Calu3 (cell line): Measurements from ENCODE around the gene APBA2. TPM values are rescaled to one million over a fixed set of nuclear protein-coding genes. Genes with fewer than 3 reads are reported as not detected.

ENCODE experiments used
- BruUV-seq: library from RNA; stranded (reverse); fragments of 400-500 nt; replicated peaks from 2 replicates; lab custom pipeline; 2021; lab: Mats Ljungman, UMichigan
- CTCF ChIA-PET: fragments of 300-600 bp; sonication (Branson Sonifier 250); formaldehyde crosslinking; loops from one replicate; lab custom pipeline; 2022; ENCODE audit warnings: antibody characterized with exemption; lab: Charles Lee
- DNase-seq: peaks from one replicate; pipeline ENCODE4 v3.0.0; 2022
- H3K27ac Mint-ChIP-seq: one replicate; pipeline ENCODE4 v1.8.0; 2022; ENCODE audit warnings: mixed read lengths; ENCODE audit not compliant: unreplicated experiment
- H3K27me3 Mint-ChIP-seq: one replicate; pipeline ENCODE4 v1.8.0; 2022; ENCODE audit warnings: mixed read lengths; ENCODE audit not compliant: unreplicated experiment
- H3K36me3 Mint-ChIP-seq: one replicate; pipeline ENCODE4 v1.8.0; 2022; ENCODE audit warnings: mild to moderate bottlenecking, moderate library complexity, mixed read lengths; ENCODE audit not compliant: insufficient read depth, unreplicated experiment
- H3K4me1 Mint-ChIP-seq: one replicate; pipeline ENCODE4 v1.8.0; 2022; ENCODE audit warnings: mild to moderate bottlenecking, low read depth, mixed read lengths; ENCODE audit not compliant: unreplicated experiment
- H3K4me3 Mint-ChIP-seq: one replicate; pipeline ENCODE4 v1.8.0; 2022; ENCODE audit warnings: mild to moderate bottlenecking, low read depth, moderate library complexity, mixed read lengths; ENCODE audit not compliant: unreplicated experiment
- H3K9me3 Mint-ChIP-seq: one replicate; pipeline ENCODE4 v1.8.0; 2022; ENCODE audit warnings: low read depth, mixed read lengths; ENCODE audit not compliant: unreplicated experiment
- intact Hi-C: fragments of 100-400 bp; cut with micrococcal nuclease; formaldehyde crosslinking; loops from one replicate; pipeline ENCODE4 v1.10.0; 2022; ENCODE audit not compliant: unreplicated experiment
- total RNA-seq: library from RNA; stranded (reverse); gene quantifications from 2 replicates; pipeline ENCODE4 v1.2.3, GENCODE V29; 2022
- TF ChIP-seq, protein P1 (sequence below): fragments of 200-600 bp; IDR thresholded peaks from one replicate; pipeline ENCODE4 v1.8.0; 2022; ENCODE audit warnings: antibody characterized with exemption; ENCODE audit not compliant: unreplicated experiment

The APBA2 gene
- total RNA-seq, 1 experiment from 2014 or later = not detected

DNA sequence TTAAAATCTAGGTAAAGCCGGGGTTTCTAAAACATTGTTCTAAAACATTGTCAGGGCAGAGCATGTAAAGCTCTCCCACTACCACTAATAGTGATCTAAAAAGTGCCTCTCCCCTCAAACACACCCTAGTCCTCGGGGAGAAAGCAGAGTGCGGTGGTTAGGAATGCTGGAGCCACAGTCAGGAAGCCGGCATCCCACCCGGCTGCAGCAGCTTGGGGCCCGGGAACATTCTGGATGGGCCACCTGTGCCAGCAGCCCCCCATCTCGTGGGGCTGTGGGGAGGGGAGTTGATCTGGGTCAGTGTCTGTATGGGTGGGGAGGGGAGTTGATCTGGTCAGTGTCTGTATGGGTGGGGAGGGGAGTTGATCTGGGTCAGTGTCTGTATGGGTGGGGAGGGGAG lies 176.9 kb downstream of the APBA2 start:
- Mint-ChIP-seq H3K27ac (no peak overlapping the region), H3K27me3 (no peaks in the 10 kb centered on the region), H3K4me1 (no peaks in the 10 kb centered on the region), H3K9me3 (peaks cover 2% of the 10 kb centered on the region), H3K4me3 (no peak overlapping the region), H3K36me3 (no peaks in the 10 kb centered on the region)
- intact Hi-C loops = no loop called here
- TF ChIP-seq, protein P1, sequence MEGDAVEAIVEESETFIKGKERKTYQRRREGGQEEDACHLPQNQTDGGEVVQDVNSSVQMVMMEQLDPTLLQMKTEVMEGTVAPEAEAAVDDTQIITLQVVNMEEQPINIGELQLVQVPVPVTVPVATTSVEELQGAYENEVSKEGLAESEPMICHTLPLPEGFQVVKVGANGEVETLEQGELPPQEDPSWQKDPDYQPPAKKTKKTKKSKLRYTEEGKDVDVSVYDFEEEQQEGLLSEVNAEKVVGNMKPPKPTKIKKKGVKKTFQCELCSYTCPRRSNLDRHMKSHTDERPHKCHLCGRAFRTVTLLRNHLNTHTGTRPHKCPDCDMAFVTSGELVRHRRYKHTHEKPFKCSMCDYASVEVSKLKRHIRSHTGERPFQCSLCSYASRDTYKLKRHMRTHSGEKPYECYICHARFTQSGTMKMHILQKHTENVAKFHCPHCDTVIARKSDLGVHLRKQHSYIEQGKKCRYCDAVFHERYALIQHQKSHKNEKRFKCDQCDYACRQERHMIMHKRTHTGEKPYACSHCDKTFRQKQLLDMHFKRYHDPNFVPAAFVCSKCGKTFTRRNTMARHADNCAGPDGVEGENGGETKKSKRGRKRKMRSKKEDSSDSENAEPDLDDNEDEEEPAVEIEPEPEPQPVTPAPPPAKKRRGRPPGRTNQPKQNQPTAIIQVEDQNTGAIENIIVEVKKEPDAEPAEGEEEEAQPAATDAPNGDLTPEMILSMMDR = no peak
- CTCF ChIA-PET = no interaction called here
- no TSS peak for BruUV-seq
- no peak for DNase-seq

DNA sequence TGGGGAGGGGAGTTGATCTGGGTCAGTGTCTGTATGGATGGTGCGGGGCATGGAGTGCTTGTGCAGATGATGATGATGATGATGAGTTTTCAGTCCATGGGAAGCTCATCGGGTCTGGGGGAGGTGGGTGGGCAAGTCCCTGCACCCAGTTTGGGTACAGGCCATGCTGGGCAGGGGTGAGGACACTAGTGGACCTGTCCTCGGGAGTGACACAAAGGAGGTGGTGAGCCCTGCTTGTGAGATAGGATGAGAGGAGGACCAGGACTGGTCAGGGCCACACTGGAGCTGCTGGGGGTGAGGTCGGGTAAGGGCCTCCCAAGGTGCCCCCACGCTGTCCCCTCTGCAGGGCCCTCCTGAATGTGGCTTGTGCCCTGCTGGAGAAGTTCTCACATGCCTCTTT lies 177.9 kb downstream of the APBA2 start:
- intact Hi-C loops = no loop called here

DNA sequence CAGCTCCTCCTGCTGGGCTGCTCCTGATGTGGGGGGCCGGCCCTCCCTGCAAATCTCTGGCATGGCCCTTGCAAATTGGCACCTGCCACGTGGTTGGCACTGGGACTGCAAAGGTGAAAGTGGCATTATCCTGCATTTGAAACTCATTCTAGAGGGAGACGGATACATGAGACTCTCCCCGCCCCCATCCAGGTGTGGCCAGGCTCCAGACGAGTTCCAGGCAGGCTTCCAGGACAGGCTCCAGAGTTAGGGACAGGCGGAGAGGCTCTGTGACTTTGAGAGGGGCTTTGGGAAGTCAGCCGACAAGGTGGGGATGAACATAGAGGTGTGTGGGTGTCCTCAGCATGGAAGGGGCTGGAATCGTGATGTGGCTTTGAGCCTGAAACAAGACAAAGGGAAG lies 178.5 kb downstream of the APBA2 start:
- Mint-ChIP-seq H3K27me3 (no peaks in the 10 kb centered on the region), H3K9me3 (peaks cover 2% of the 10 kb centered on the region), H3K4me3 (no peak overlapping the region)

More for the DNA sequence above, 177.9 kb downstream of the APBA2 start:
- TF ChIP-seq, protein P1 = no peak
- no peaks in the 10 kb centered on the region for H3K4me1 Mint-ChIP-seq
- H3K36me3 Mint-ChIP-seq = no peaks in the 10 kb centered on the region
- no peak overlapping the region for H3K4me3 Mint-ChIP-seq
- CTCF ChIA-PET = no interaction called here
- H3K27ac Mint-ChIP-seq = no peak overlapping the region
- DNase-seq = no peak
- H3K9me3 Mint-ChIP-seq = peaks cover 2% of the 10 kb centered on the region
- H3K27me3 Mint-ChIP-seq = no peaks in the 10 kb centered on the region
- no TSS peak for BruUV-seq

DNA sequence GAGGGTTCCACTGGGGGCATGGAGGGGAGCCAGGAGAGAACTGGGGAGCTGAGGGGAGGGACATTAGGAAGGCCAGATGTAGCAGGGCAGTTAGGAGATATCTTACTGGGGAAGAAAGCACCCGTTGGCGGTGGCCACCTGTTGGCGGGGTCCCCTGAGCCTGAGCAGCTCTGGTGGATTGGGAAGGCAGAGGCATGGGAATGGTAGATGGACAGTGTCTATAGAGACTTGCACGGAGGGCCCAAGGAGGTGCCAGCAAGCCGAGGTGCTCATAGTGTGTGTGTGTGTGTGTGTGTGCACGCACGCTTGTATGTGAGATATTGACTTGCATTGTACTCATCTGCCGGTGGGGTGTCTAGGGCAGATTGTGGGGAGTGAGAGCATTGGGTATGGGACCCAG lies 179.0 kb downstream of the APBA2 start:
- CTCF ChIA-PET = no interaction called here
- H3K27me3 Mint-ChIP-seq = no peaks in the 10 kb centered on the region
- H3K27ac Mint-ChIP-seq = no peak overlapping the region
- no peaks in the 10 kb centered on the region for H3K36me3 Mint-ChIP-seq
- no TSS peak for BruUV-seq
- H3K4me3 Mint-ChIP-seq = no peak overlapping the region
- H3K4me1 Mint-ChIP-seq = no peaks in the 10 kb centered on the region
- DNase-seq = no peak
- intact Hi-C loops = no loop called here
- H3K9me3 Mint-ChIP-seq = peaks cover 2% of the 10 kb centered on the region
- TF ChIP-seq, protein P1 = no peak

More for the DNA sequence above, 178.5 kb downstream of the APBA2 start:
- BruUV-seq = no TSS peak
- TF ChIP-seq, protein P1 = no peak
- CTCF ChIA-PET = no interaction called here
- Mint-ChIP-seq H3K4me1 (no peaks in the 10 kb centered on the region), H3K36me3 (no peaks in the 10 kb centered on the region), H3K27ac (no peak overlapping the region)
- DNase-seq = no peak
- intact Hi-C loops = no loop called here
